T-cell (primary cell): ENCODE measurements around the gene TXLNB. TPM values are rescaled to one million over a fixed set of nuclear protein-coding genes. Genes with fewer than 3 reads are reported as not detected.
"Not testable (repeated sequence)": the region's sequence is repeated elsewhere in the genome, so short reads cannot be mapped to it uniquely, and the experiment has no call there.

ENCODE experiments used
- ATAC-seq, 4 experiments: fragments of 200-7000 bp in 3 of 4; fragments of 150-1000 bp in 1 of 4; cut with Tn5 transposase; replicated peaks in 1 of 4; 1 replicate in 3 of 4; 2 replicates in 1 of 4; pipeline ENCODE4 v1.10.0; 2021; ENCODE audit warnings: moderate library complexity in 3 of 4, mild to moderate bottlenecking in 2 of 4, moderate number of reproducible peaks in 1 of 4
- CTCF ChIA-PET, 2 donors: fragments of 300-600 bp; sonication (Branson Sonifier 250); formaldehyde crosslinking; loops; one replicate each; lab custom pipeline; 2022; ENCODE audit warnings: antibody characterized with exemption in 2 of 2; lab: Charles Lee
- POLR2A ChIA-PET, 2 donors: fragments of 300-600 bp; sonication (Branson Sonifier 250); formaldehyde crosslinking; loops; one replicate each; lab custom pipeline; 2022; ENCODE audit warnings: antibody characterized with exemption in 2 of 2; lab: Charles Lee
- DNase-seq, 35 experiments: peaks; one replicate each; pipeline versions ENCODE4 v3.0.0 to v3.0.0-alpha.2; 2013 to 2023
- H3K27ac ChIP-seq: one replicate; pipeline ENCODE4 v1.5.1; 2013; ENCODE audit warnings: low read length
- H3K27me3 ChIP-seq, 2 experiments: replicated peaks in 1 of 2; 1 replicate in 1 of 2; 2 replicates in 1 of 2; pipeline versions ENCODE4 v1.6.1 to v1.7.0; 2013; ENCODE audit warnings: low read length in 1 of 2, mixed read lengths in 1 of 2; ENCODE audit not compliant: control insufficient read depth in 2 of 2, insufficient read depth in 2 of 2; ENCODE audit errors: extremely low read depth in 1 of 2
- H3K36me3 ChIP-seq, 2 donors: 1 replicate in 1 of 2; 2 replicates in 1 of 2; pipeline versions ENCODE4 v1.6.1 to v1.7.0; 2013; ENCODE audit warnings: low read length in 1 of 2; ENCODE audit not compliant: control insufficient read depth in 2 of 2, insufficient read depth in 1 of 2; ENCODE audit errors: extremely low read depth in 1 of 2
- H3K4me1 ChIP-seq, 2 experiments: 1 replicate in 1 of 2; 2 replicates in 1 of 2; pipeline versions ENCODE4 v1.6.1 to v1.7.0; 2013; ENCODE audit warnings: low read length in 2 of 2, mixed read lengths in 1 of 2; ENCODE audit not compliant: insufficient read depth in 2 of 2, control insufficient read depth in 1 of 2; ENCODE audit errors: extremely low read depth in 1 of 2
- H3K4me3 ChIP-seq, 2 donors: 1 replicate in 1 of 2; 2 replicates in 1 of 2; pipeline versions ENCODE4 v1.5.1 to v1.7.0; 2013; ENCODE audit warnings: mild to moderate bottlenecking in 2 of 2, low read length in 1 of 2, moderate library complexity in 1 of 2; ENCODE audit not compliant: control insufficient read depth in 1 of 2; ENCODE audit errors: extremely low read depth in 1 of 2
- H3K9me3 ChIP-seq: 2 replicates; pipeline ENCODE4 v1.7.0; 2013
- H3K27ac Mint-ChIP-seq, 2 donors: one replicate each; pipeline ENCODE4 v1.8.0; 2020 to 2021; ENCODE audit warnings: mild to moderate bottlenecking in 2 of 2, mixed read lengths in 2 of 2
- H3K27me3 Mint-ChIP-seq, 2 donors: one replicate each; pipeline ENCODE4 v1.8.0; 2021 to 2022; ENCODE audit warnings: mixed read lengths in 2 of 2
- H3K36me3 Mint-ChIP-seq: one replicate; pipeline ENCODE4 v1.8.0; 2021; ENCODE audit warnings: mixed read lengths
- H3K4me1 Mint-ChIP-seq, 3 donors: one replicate each; pipeline ENCODE4 v1.8.0; 2020 to 2022; ENCODE audit warnings: mixed read lengths in 3 of 3, mild to moderate bottlenecking in 1 of 3
- H3K4me3 Mint-ChIP-seq, 3 donors: one replicate each; pipeline ENCODE4 v1.8.0; 2020 to 2022; ENCODE audit warnings: mild to moderate bottlenecking in 3 of 3, mixed read lengths in 3 of 3, moderate library complexity in 3 of 3
- H3K9me3 Mint-ChIP-seq, 3 donors: one replicate each; pipeline ENCODE4 v1.8.0; 2020 to 2022; ENCODE audit warnings: mixed read lengths in 3 of 3
- WGBS: methylation state at CpG from one replicate; pipeline ENCODE4 v1.1.5; 2013; ENCODE audit warnings: missing lambda C conversion rate; ENCODE audit not compliant: insufficient coverage; 5-methylcytosine and 5-hydroxymethylcytosine counted together
- total RNA-seq, 35 experiments: library from RNA in 6 of 35; stranded (reverse) in 6 of 35; fragments of 120-200 nt in 1 of 35; gene quantifications; one replicate each; pipeline versions ENCODE4 v1.2.1 to v1.2.4 and lab custom pipeline; 2013 to 2026

Gene TXLNB
- total RNA-seq, 5 donors from 2014 or later (not counting 1 experiment from before 2014, with no cell fraction given): 0.41 to 0.92 (median 0.72) TPM

GRCh38 chr6:139236105-139236504 lies 55.7 kb downstream of the TXLNB start:
- H3K27ac ChIP-seq: no peak overlapping the region
- WGBS: 87% methylated on average over 3 of the region's 5 CpGs
- peaks cover 3% of the 10 kb centered on the region for H3K9me3 ChIP-seq
- Mint-ChIP-seq H3K9me3 (peaks cover 0 to 9% (median 0%) of the 10 kb centered on the region in 3 donors), H3K4me3 (no peak overlapping the region), H3K4me1 (peaks cover 6 to 8% (median 6%) of the 10 kb centered on the region in 3 donors), H3K36me3 (peaks cover 4% of the 10 kb centered on the region), H3K27me3 (no peaks in the 10 kb centered on the region), H3K27ac (no peak overlapping the region)
- ATAC-seq: no peak
- no peaks in the 10 kb centered on the region for H3K27me3 ChIP-seq
- no peaks in the 10 kb centered on the region for H3K4me1 ChIP-seq
- ChIA-PET CTCF (no interaction called here), POLR2A (no interaction called here)
- H3K36me3 ChIP-seq: no peaks in the 10 kb centered on the region
- no peak overlapping the region for H3K4me3 ChIP-seq
- no peak for DNase-seq

GRCh38 chr6:139235661-139236060 lies 56.1 kb downstream of the TXLNB start:
- ChIA-PET CTCF (no interaction called here), POLR2A (no interaction called here)

GRCh38 chr6:139234193-139234592 lies 57.6 kb downstream of the TXLNB start:
- H3K27ac ChIP-seq, DNase-seq, CTCF ChIA-PET, H3K4me1 ChIP-seq, ATAC-seq, H3K9me3 Mint-ChIP-seq, H3K27me3 Mint-ChIP-seq, H3K36me3 Mint-ChIP-seq, H3K4me3 Mint-ChIP-seq, H3K27me3 ChIP-seq, H3K9me3 ChIP-seq, H3K36me3 ChIP-seq, H3K27ac Mint-ChIP-seq, POLR2A ChIA-PET: not testable (repeated sequence)
- peak overlapping the region in 1 of 2 donors; percentile 10 for H3K4me3 ChIP-seq
- 100% methylated on average over 1 of the region's 2 CpGs for WGBS
- H3K4me1 Mint-ChIP-seq: peaks cover 8 to 16% (median 9%) of the 10 kb centered on the region in 3 donors

More at GRCh38 chr6:139235661-139236060, 56.1 kb downstream of the TXLNB start:
- Histone ChIP-seq H3K27me3 (no peaks in the 10 kb centered on the region), H3K27ac (no peak overlapping the region), H3K36me3 (no peaks in the 10 kb centered on the region), H3K9me3 (peaks cover 3% of the 10 kb centered on the region), H3K4me3 (no peak overlapping the region), H3K4me1 (no peaks in the 10 kb centered on the region)
- Mint-ChIP-seq H3K27ac (no peak overlapping the region), H3K4me3 (no peak overlapping the region), H3K9me3 (peaks cover 0 to 9% (median 0%) of the 10 kb centered on the region in 3 donors), H3K27me3 (no peaks in the 10 kb centered on the region), H3K36me3 (peaks cover 4% of the 10 kb centered on the region), H3K4me1 (peaks cover 4 to 6% (median 6%) of the 10 kb centered on the region in 3 donors)
- DNase-seq (no peak), ATAC-seq (no peak)
- WGBS: 84% methylated on average over 4 of the region's 12 CpGs

GRCh38 chr6:139231206-139231605 lies 60.6 kb downstream of the TXLNB start:
- Histone ChIP-seq H3K4me3 (no peak overlapping the region), H3K36me3 (no peaks in the 10 kb centered on the region), H3K27me3 (no peaks in the 10 kb centered on the region), H3K4me1 (no peaks in the 10 kb centered on the region), H3K9me3 (peaks cover 3% of the 10 kb centered on the region), H3K27ac (no peak overlapping the region)
- ChIA-PET CTCF (interaction anchor here (0.6 to 1.7 kb wide), 7 partner anchors 59 to 897 kb away, joined by 3 to 22 read pairs (median 4); no protein-coding TSS in a partner anchor), POLR2A (no interaction called here)
- H3K27me3 Mint-ChIP-seq: no peaks in the 10 kb centered on the region
- peaks cover 0 to 9% (median 0%) of the 10 kb centered on the region in 3 donors for H3K9me3 Mint-ChIP-seq
- peaks cover 8 to 16% (median 9%) of the 10 kb centered on the region in 3 donors for H3K4me1 Mint-ChIP-seq
- WGBS: 0% methylated on average over 1 of the region's 2 CpGs
- DNase-seq (no peak), ATAC-seq (no peak)
- no peak overlapping the region for H3K4me3 Mint-ChIP-seq
- peak overlapping the region in 1 of 2 donors; percentile 60 for H3K27ac Mint-ChIP-seq
- H3K36me3 Mint-ChIP-seq: peaks cover 4% of the 10 kb centered on the region

GRCh38 chr6:139230391-139230840 lies 61.4 kb downstream of the TXLNB start:
- WGBS: no CpG with 5 or more reads among the region's 3 CpGs
- Histone ChIP-seq H3K4me1 (no peaks in the 10 kb centered on the region), H3K27me3 (no peaks in the 10 kb centered on the region), H3K9me3 (peaks cover 3% of the 10 kb centered on the region), H3K4me3 (no peak overlapping the region), H3K36me3 (no peaks in the 10 kb centered on the region), H3K27ac (no peak overlapping the region)
- Mint-ChIP-seq H3K27me3 (no peaks in the 10 kb centered on the region), H3K9me3 (peaks cover 0 to 9% (median 0%) of the 10 kb centered on the region in 3 donors), H3K27ac (no peak overlapping the region), H3K4me1 (peaks cover 8 to 16% (median 9%) of the 10 kb centered on the region in 3 donors), H3K36me3 (peaks cover 4% of the 10 kb centered on the region), H3K4me3 (no peak overlapping the region)
- CTCF ChIA-PET: interaction anchor here (0.6 to 2.5 kb wide), 12 partner anchors 9 to 898 kb away, joined by 3 to 22 read pairs (median 4); no protein-coding TSS in a partner anchor
- ATAC-seq: peak in 3 of 4 experiments; percentile 51 to 62 (median 58)
- POLR2A ChIA-PET: no interaction called here
- DNase-seq: peak in 5 of 35 experiments; percentile 3 to 31 (median 9)

- H3K9me3 Mint-ChIP-seq, ATAC-seq, DNase-seq, H3K27ac ChIP-seq, H3K4me3 ChIP-seq, H3K27me3 Mint-ChIP-seq, H3K36me3 ChIP-seq, H3K4me3 Mint-ChIP-seq, H3K27ac Mint-ChIP-seq, H3K9me3 ChIP-seq, H3K36me3 Mint-ChIP-seq, H3K27me3 ChIP-seq, H3K4me1 ChIP-seq, POLR2A ChIA-PET: not testable (repeated sequence)
- CTCF ChIA-PET: interaction anchor here in 1 of 2 donors (0.5 to 2.5 kb wide), 2 partner anchors 9 to 555 kb away, joined by 3 to 6 read pairs; no protein-coding TSS in a partner anchor
- 93% methylated on average over 3 of the region's 3 CpGs for WGBS
- H3K4me1 Mint-ChIP-seq: peaks cover 8 to 16% (median 9%) of the 10 kb centered on the region in 3 donors
Measured at GRCh38 chr6:139228387-139228786, 63.4 kb downstream of the TXLNB start.
